ENCODE measurements around the gene GOLGA1.

The GOLGA1 gene

DNA sequence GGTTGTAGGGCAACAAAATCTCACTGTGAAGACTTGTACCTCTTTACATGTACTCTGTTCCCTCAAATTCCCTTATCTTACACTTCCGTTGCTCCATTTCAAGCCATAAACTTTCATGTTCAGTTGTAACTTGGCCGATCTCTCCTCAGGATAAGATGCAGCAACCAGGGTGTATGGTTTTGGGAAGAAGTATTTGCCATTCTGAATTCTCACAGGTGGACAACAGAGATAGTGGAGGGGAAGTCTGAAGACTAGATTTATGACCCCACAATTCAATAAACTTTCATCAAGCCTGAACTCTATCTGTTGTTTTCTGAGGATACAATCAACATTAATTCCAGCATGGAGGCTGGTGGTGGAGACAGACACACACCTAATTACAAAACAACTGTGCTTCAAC is 27.5 kb downstream of the GOLGA1 start:
- Mint-ChIP-seq H3K27me3 (no peaks in the 10 kb centered on the region), H3K4me3 (no peak overlapping the region), H3K4me1 (no peaks in the 10 kb centered on the region), H3K27ac (no peak overlapping the region), H3K36me3 (peaks cover 21% of the 10 kb centered on the region), H3K9me3 (no peaks in the 10 kb centered on the region)
- CTCF ChIA-PET = no interaction called here
- no peak for DNase-seq

DNA sequence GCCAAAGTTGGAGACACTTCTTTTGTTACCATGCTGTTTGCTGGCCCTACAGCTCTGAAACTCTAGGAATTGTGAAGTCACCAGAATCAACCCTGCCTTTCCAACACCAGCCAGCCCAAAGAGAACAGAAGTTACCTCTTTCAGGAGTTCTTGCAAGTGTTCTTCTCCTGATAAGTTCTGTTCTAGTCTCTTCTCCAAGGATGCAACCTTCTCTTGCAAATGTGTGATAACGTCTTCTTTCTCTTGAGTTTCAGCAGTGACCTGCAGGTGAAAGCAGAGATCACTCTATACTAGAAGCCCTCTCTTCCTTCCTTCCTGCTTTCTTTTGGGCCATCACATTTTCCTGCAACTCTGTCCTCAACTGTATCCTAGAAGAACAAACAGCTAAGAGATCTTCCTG is 29.1 kb downstream of the GOLGA1 start:
- no peaks in the 10 kb centered on the region for H3K4me1 Mint-ChIP-seq
- no peak for DNase-seq
- H3K27me3 Mint-ChIP-seq = no peaks in the 10 kb centered on the region
- CTCF ChIA-PET = no interaction called here
- no peak overlapping the region for H3K4me3 Mint-ChIP-seq
- H3K36me3 Mint-ChIP-seq = peaks cover 33% of the 10 kb centered on the region
- H3K9me3 Mint-ChIP-seq = no peaks in the 10 kb centered on the region
- no peak overlapping the region for H3K27ac Mint-ChIP-seq

DNA sequence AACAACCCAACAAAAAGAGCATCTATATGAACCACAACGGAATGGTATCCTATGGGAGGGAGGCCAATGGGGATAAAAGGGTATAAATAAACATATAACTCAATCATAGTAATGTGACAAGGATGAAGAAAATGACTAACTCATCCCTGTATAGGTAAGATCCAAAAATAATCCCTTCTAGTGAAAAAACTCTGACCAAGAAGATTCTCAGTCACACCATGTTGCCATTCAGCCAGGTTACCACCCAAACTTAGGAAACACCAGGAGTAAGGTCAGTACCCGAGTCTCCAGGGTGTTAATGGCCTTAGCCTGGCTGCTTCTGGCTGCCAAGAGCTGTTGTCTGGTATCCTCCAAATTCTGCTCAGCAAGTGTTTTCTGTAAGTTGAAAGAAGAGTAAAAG is 32.8 kb downstream of the GOLGA1 start:
- CTCF ChIA-PET = no interaction called here
- Mint-ChIP-seq H3K27ac (no peak overlapping the region), H3K27me3 (no peaks in the 10 kb centered on the region), H3K9me3 (no peaks in the 10 kb centered on the region), H3K4me3 (no peak overlapping the region), H3K4me1 (no peaks in the 10 kb centered on the region), H3K36me3 (peaks cover 34% of the 10 kb centered on the region)
- DNase-seq = no peak

DNA sequence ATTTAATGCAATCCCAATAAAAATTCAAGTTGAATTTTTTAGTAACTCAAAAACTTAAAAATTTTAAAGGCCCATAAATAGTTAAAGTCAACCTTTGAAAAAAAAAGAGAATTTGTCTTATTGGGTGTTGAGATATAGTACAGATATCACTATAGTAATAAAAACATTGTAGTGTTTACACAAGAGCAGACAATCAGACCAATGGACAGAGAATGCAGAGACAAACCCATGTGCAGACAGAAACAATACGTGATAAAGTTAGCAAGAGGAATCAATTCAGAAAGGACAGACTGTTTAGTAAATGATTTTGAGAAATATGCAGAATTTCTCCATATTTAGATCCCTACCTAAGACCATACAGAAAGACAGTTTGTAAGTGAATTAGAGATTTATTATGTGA is 33.9 kb downstream of the GOLGA1 start:
- Mint-ChIP-seq H3K4me1 (no peaks in the 10 kb centered on the region), H3K36me3 (peaks cover 39% of the 10 kb centered on the region), H3K27me3 (no peaks in the 10 kb centered on the region), H3K4me3 (no peak overlapping the region), H3K27ac (no peak overlapping the region), H3K9me3 (no peaks in the 10 kb centered on the region)
- no peak for DNase-seq
- CTCF ChIA-PET = no interaction called here

DNA sequence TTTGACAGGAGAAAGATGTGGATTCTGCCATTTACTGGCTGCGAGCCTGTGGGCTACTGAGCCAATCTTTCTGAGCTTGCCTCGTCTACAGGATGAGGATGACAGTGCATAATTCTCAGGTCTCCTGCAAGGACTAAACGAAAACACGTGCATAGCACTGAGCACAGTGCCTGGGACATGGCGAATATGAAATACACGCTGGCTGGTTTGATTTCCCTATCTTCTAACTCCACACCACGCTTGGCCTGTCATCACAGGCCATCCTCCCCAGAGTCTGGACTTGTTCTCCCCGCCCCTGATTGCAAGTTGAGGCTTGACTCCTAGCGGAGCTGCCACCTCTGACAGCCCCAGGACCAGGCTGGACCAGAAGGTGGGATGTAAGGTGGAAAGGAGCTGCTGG is 41.0 kb downstream of the GOLGA1 start:
- H3K27me3 Mint-ChIP-seq = peaks cover 5% of the 10 kb centered on the region
- peaks cover 47% of the 10 kb centered on the region for H3K36me3 Mint-ChIP-seq
- H3K4me3 Mint-ChIP-seq = no peak overlapping the region
- peaks cover 2% of the 10 kb centered on the region for H3K9me3 Mint-ChIP-seq
- no peak overlapping the region for H3K27ac Mint-ChIP-seq
- DNase-seq = no peak
- CTCF ChIA-PET = no interaction called here
- H3K4me1 Mint-ChIP-seq = peaks cover 8% of the 10 kb centered on the region

DNA sequence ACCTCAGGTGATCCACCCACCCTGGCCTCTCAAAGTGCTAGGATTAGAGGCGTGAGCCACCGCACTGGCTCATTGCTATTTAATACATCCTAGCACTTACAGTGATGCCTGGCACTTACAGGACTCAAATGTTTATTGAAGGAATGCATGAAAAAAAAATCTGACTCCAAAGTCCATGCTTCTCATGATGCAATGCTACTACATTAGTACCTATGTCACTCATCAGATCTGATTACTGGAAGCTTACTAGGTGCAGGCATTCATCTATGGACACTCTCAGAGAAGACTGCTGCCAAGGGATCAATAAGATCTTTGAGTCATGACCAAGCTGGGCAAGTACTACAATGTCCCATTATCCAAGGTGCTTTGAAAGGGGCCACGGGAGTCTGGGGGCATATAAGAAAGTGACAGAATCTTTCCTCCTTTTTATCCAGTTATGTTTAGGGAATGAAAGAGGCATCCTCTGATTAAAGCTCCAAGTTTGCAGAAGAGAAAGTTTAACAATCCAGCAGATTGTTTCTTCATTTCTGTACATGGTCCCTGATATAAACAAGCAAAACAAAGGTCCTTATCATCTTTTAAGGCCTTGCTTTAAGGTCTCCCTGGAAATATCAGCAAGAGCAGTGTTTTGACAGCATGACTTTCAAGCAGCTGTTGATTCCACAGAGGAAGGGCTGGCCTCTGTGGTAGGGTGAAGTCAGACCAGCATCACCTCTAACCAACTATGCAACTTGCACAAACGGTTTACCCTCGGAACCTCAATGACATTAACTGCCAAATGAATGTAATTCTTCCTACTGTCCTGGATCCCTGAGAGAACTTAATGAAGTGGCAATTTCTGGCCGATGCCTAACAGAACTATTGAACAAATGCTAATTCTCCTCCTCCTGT is 43.1 kb downstream of the GOLGA1 start:
- H3K4me1 Mint-ChIP-seq = peaks cover 15% of the 10 kb centered on the region
- no peak for DNase-seq
- peaks cover 5% of the 10 kb centered on the region for H3K27me3 Mint-ChIP-seq
- H3K27ac Mint-ChIP-seq = no peak overlapping the region
- CTCF ChIA-PET = interaction anchor here (0.9 kb wide), 1 partner anchor 123 kb away, joined by 3 read pairs; no protein-coding TSS in a partner anchor
- peaks cover 4% of the 10 kb centered on the region for H3K9me3 Mint-ChIP-seq
- H3K36me3 Mint-ChIP-seq = peaks cover 54% of the 10 kb centered on the region
- no peak overlapping the region for H3K4me3 Mint-ChIP-seq

DNA sequence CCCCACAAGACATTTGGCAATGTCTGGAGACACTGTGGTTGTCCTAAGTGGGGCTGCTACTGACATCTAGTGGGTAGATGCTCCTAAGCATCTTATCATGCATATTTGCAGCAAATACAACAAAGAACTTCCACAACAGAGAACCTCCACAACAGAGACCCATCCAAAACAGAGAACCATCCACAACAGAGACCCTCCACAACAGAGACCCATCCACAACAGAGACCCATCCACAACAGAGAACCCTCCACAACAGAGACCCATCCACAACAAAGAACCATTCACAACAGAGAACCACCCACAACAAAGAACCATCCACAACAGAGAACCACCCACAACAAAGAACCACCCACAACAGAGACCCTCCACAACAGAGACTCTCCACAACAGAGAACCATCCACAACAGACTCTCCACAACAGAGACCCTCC is 46.1 kb downstream of the GOLGA1 start:
- CTCF ChIA-PET = interaction anchor here (0.8 to 3.2 kb wide), 5 partner anchors 31 to 122 kb away, joined by 3 to 26 read pairs (median 9); partner anchors contain the start of genes ARPC5L, RPL35 and WDR38
- Mint-ChIP-seq H3K36me3 (peaks cover 62% of the 10 kb centered on the region), H3K4me3 (no peak overlapping the region), H3K27me3 (peaks cover 5% of the 10 kb centered on the region), H3K27ac (peak overlapping the region; percentile 63), H3K4me1 (peaks cover 15% of the 10 kb centered on the region), H3K9me3 (peaks cover 4% of the 10 kb centered on the region)
- DNase-seq = peak; percentile 57

DNA sequence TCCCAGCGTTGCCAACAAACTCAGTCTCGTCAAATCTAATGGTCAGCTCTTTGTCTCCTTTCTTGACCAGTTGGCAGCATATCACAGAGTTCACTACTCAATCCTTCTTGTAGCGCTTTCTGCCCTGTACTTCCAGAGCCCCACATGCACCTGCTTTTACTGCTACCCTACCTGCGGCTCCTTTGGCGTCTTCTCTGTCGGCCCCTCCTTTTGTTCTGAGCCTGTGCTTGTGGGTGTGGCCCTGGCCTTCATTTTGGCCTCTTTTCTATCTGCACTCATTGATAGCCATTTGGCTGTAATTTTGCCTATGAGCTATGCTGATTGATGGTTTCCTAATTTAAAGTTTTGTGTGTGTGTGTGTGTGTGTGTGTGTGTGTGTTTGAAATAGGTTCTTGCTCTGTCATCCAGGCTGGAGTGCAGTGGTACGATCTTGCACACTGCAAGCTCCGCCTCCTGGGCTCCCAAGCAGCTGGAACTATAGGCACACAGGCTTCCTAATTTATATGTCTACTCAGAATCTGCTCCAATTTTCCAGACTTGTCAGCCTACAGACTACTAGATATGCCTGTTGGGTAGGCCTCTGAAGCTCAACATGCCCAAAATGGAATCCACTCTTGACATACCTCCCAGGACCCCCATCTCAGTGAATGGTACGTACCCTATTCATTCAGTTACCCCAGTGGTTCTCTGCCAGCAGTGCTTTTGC is 46.7 kb downstream of the GOLGA1 start:
- Mint-ChIP-seq H3K9me3 (peaks cover 4% of the 10 kb centered on the region), H3K27me3 (peaks cover 3% of the 10 kb centered on the region), H3K4me1 (peaks cover 15% of the 10 kb centered on the region), H3K4me3 (no peak overlapping the region), H3K36me3 (peaks cover 65% of the 10 kb centered on the region), H3K27ac (no peak overlapping the region)
- DNase-seq = no peak
- CTCF ChIA-PET = interaction anchor here (0.8 to 3.2 kb wide), 9 partner anchors 8 to 122 kb away, joined by 3 to 26 read pairs (median 4); partner anchors contain the start of genes ARPC5L, RPL35 and WDR38

DNA sequence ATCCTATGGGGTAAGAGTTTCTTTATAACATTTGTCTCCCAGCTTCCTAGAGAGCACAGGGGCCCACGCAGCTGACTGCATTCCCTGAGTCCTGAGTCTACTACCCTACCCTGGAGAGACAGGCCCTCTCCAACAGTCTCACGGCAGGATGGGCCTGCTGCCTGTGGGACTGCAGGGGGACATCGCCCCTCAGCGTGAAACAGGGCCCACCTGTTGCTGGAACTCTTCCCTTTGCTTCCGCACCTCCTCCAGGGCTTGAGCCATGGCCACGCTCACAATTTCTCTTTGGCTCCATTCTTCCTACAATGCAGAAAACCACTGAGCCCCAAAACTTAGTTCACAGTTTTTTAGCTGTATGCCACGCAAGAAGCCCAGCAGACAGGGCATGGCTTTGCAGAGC is 50.7 kb downstream of the GOLGA1 start:
- DNase-seq = no peak
- H3K9me3 Mint-ChIP-seq = peaks cover 4% of the 10 kb centered on the region
- H3K4me1 Mint-ChIP-seq = peaks cover 10% of the 10 kb centered on the region
- CTCF ChIA-PET = no interaction called here
- H3K4me3 Mint-ChIP-seq = no peak overlapping the region
- peaks cover 59% of the 10 kb centered on the region for H3K36me3 Mint-ChIP-seq
- no peaks in the 10 kb centered on the region for H3K27me3 Mint-ChIP-seq
- H3K27ac Mint-ChIP-seq = no peak overlapping the region

DNA sequence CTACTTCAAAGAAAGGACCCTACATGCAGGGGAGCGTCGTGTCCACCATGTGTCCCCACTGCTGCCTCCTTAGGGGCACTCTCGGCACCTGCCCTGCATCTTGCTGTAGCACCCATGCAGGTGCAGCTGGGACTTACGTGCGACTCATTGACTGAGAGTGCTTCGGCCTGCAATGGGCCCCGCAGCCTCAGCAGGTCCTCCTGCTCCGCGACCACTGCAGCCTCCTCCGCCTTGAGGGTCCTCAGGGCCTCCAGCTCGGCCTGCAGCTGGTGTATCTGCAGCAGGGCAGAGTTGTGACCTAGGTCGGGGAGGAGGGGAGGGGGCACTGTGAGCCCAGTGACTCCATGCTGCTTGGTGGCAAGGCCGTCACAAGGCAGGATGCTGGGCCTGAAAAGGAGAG is 51.9 kb downstream of the GOLGA1 start:
- H3K9me3 Mint-ChIP-seq = no peaks in the 10 kb centered on the region
- no peaks in the 10 kb centered on the region for H3K27me3 Mint-ChIP-seq
- H3K4me3 Mint-ChIP-seq = no peak overlapping the region
- no peak overlapping the region for H3K27ac Mint-ChIP-seq
- CTCF ChIA-PET = no interaction called here
- H3K4me1 Mint-ChIP-seq = no peaks in the 10 kb centered on the region
- DNase-seq = no peak
- H3K36me3 Mint-ChIP-seq = peaks cover 54% of the 10 kb centered on the region

DNA sequence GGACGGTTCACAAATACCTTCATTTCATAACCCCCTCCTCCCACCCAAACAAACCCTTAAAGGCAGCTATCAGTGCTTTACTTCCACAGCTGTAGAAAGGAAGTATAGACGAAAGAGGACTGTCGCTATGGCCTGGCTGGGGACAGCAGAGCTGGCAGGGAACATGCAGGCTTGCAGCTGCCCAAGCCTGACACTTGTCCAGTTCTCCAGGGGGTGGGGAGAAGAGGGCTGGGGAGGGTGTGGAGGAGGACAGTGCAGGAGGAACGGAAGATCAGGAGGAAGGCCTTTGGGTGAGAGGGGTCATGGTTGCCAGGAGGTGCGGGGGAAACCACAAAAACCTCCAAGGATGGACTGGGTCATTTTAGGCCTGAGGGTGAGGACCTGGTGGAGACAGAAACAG is 53.1 kb downstream of the GOLGA1 start:
- H3K4me1 Mint-ChIP-seq = no peaks in the 10 kb centered on the region
- DNase-seq = no peak
- H3K27ac Mint-ChIP-seq = no peak overlapping the region
- H3K27me3 Mint-ChIP-seq = no peaks in the 10 kb centered on the region
- peaks cover 48% of the 10 kb centered on the region for H3K36me3 Mint-ChIP-seq
- H3K4me3 Mint-ChIP-seq = no peak overlapping the region
- CTCF ChIA-PET = interaction anchor here (1.1 kb wide), 1 partner anchor 115 kb away, joined by 3 read pairs; no protein-coding TSS in a partner anchor
- H3K9me3 Mint-ChIP-seq = no peaks in the 10 kb centered on the region

DNA sequence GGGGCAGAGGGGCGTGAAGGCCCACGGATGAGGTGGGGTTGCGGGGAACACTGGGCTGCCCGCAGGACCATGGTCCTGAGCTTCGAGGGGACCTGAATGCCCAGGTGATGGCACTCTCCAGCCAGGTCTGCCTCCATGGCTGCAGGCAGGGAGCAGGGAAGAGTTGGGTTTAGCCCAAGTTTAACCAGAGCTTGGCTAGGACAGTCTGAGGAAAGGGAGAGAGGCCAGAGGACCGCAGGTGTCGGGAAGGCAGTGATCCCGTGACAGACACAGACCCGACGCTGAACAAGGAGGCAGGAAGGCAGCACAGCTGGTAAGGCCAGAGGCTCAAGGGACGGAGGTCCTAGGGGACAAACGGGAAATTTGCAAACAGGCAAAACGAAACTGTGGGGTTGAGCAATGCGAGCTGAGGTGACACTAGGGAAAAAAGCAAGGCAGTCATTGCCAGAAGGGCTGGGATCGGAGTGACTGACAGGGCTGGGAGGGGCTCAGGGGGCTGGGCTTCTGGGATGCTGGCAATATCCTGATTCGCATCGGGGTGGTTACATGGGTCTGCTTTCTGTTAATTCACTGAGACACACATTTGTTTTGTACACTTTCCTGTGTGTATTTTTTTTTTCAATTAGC is 53.9 kb downstream of the GOLGA1 start:
- Mint-ChIP-seq H3K4me3 (no peak overlapping the region), H3K27me3 (no peaks in the 10 kb centered on the region), H3K27ac (no peak overlapping the region), H3K36me3 (peaks cover 48% of the 10 kb centered on the region), H3K4me1 (no peaks in the 10 kb centered on the region), H3K9me3 (no peaks in the 10 kb centered on the region)
- CTCF ChIA-PET = interaction anchor here (1.2 kb wide), 1 partner anchor 33 kb away, joined by 3 read pairs; no protein-coding TSS in a partner anchor
- no peak for DNase-seq

DNA sequence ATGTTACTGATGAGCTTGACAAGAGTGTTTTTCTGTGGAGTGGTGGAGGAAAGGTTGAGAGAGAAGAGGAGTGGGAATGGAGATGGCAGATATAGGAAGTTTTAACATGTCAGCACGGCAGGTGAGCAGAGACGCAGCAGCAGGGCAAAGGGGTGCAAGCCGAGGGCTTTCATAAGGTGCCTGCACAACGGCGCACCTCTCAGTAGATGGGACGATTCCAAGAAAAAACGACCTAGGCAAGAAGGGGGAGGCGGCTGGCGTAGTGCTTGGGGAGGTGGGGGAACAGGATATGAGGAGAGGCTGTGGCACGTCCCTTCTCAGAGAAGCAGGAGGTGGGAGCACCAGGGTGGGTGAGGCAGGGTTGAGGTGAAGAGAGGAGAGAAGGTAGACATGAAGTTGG is 54.4 kb downstream of the GOLGA1 start:
- Mint-ChIP-seq H3K27ac (no peak overlapping the region), H3K4me1 (no peaks in the 10 kb centered on the region), H3K9me3 (no peaks in the 10 kb centered on the region), H3K36me3 (peaks cover 52% of the 10 kb centered on the region), H3K4me3 (no peak overlapping the region), H3K27me3 (no peaks in the 10 kb centered on the region)
- DNase-seq = no peak
- CTCF ChIA-PET = interaction anchor here (1.2 kb wide), 1 partner anchor 33 kb away, joined by 3 read pairs; no protein-coding TSS in a partner anchor

DNA sequence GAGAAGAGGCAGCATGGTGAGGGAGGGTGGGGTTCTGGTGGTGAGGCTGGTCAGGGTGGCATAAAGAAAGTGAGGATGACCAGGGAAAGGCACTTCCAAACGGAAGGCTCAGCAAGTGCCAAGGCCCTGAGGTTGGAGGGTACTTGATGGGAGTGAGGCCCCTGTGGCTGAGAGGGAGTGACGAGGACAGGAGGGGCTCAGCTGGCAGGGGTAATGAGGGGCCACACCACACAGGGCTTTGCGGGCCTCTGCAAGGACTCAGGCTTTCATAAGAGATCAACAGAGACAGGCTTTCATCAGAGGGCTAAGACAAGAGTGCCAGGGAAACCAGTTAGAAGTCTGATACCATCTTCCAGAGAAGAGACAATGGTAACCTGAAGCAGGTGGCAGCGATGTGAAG is 55.3 kb downstream of the GOLGA1 start:
- DNase-seq = no peak
- peaks cover 47% of the 10 kb centered on the region for H3K36me3 Mint-ChIP-seq
- no peak overlapping the region for H3K4me3 Mint-ChIP-seq
- H3K27ac Mint-ChIP-seq = no peak overlapping the region
- H3K9me3 Mint-ChIP-seq = no peaks in the 10 kb centered on the region
- H3K4me1 Mint-ChIP-seq = no peaks in the 10 kb centered on the region
- H3K27me3 Mint-ChIP-seq = no peaks in the 10 kb centered on the region
- CTCF ChIA-PET = no interaction called here
